CD14-positive monocyte (primary cell): ENCODE measurements around the gene GPM6B. TPM values are rescaled to one million over a fixed set of nuclear protein-coding genes. Genes with fewer than 3 reads are reported as not detected.

Source experiments
- DNase-seq, 3 donors: peaks; one replicate each; pipeline ENCODE4 v3.0.0-alpha.2; 2011 to 2022
- H2AFZ ChIP-seq: 2 replicates; pipeline ENCODE4 v1.6.0; 2012; ENCODE audit warnings: mild to moderate bottlenecking, low read depth, low read length, inconsistent platforms; ENCODE audit not compliant: insufficient read depth, poor library complexity, severe bottlenecking
- H3K27ac ChIP-seq, 2 donors: 1 replicate in 1 of 2; 2 replicates in 1 of 2; pipeline ENCODE4 v1.5.1; 2012 to 2013; ENCODE audit warnings: low read length in 2 of 2, control low read depth in 1 of 2, inconsistent platforms in 1 of 2, low read depth in 1 of 2, mild to moderate bottlenecking in 1 of 2
- H3K27me3 ChIP-seq, 2 donors: one replicate each; pipeline versions ENCODE4 v1.6.0 to v1.6.1; 2011 to 2013; ENCODE audit warnings: low read length in 2 of 2; ENCODE audit not compliant: control insufficient read depth in 2 of 2, insufficient read depth in 2 of 2
- H3K36me3 ChIP-seq, 2 donors: replicated peaks in 1 of 2; 1 replicate in 1 of 2; 2 replicates in 1 of 2; pipeline versions ENCODE4 v1.5.1 to v1.6.1; 2012 to 2013; ENCODE audit warnings: low read length in 2 of 2, control low read depth in 1 of 2, inconsistent platforms in 1 of 2, mild to moderate bottlenecking in 1 of 2; ENCODE audit not compliant: insufficient read depth in 2 of 2, control insufficient read depth in 1 of 2
- H3K4me1 ChIP-seq, 2 donors: 1 replicate in 1 of 2; 2 replicates in 1 of 2; pipeline versions ENCODE4 v1.5.1 to v1.6.1; 2012 to 2013; ENCODE audit warnings: low read length in 2 of 2, control low read depth in 1 of 2, inconsistent platforms in 1 of 2, mild to moderate bottlenecking in 1 of 2, moderate library complexity in 1 of 2; ENCODE audit not compliant: insufficient read depth in 2 of 2, control insufficient read depth in 1 of 2
- H3K4me2 ChIP-seq: replicated peaks from 2 replicates; pipeline ENCODE3; 2012; ENCODE audit warnings: low read length, moderate library complexity, mild to moderate bottlenecking; ENCODE audit not compliant: poor library complexity, severe bottlenecking; ENCODE audit errors: extremely low read depth
- H3K4me3 ChIP-seq, 3 experiments: fragments of 200-600 bp in 1 of 3; sonication (generic) in 1 of 3; replicated peaks in 1 of 3; 1 replicate in 2 of 3; 2 replicates in 1 of 3; pipeline ENCODE4 v1.5.1; 2011 to 2013; ENCODE audit warnings: low read length in 3 of 3, mild to moderate bottlenecking in 3 of 3, control low read depth in 2 of 3, low read depth in 2 of 3, inconsistent platforms in 1 of 3, moderate library complexity in 1 of 3
- H3K79me2 ChIP-seq: 2 replicates; pipeline ENCODE4 v1.6.0; 2012; ENCODE audit warnings: mild to moderate bottlenecking, control low read depth, inconsistent platforms, low read length, moderate library complexity; ENCODE audit not compliant: insufficient read depth
- H3K9ac ChIP-seq: 2 replicates; pipeline ENCODE4 v1.6.0; 2017; ENCODE audit warnings: low read length, mild to moderate bottlenecking; ENCODE audit not compliant: insufficient read depth, poor library complexity, severe bottlenecking
- H3K9me3 ChIP-seq, 2 donors: replicated peaks in 1 of 2; 1 replicate in 1 of 2; 2 replicates in 1 of 2; pipeline versions ENCODE4 v1.5.1 to v1.6.1; 2012 to 2013; ENCODE audit warnings: low read length in 2 of 2, control low read depth in 1 of 2; ENCODE audit not compliant: control insufficient read depth in 1 of 2, insufficient read depth in 1 of 2
- H4K20me1 ChIP-seq: 2 replicates; pipeline ENCODE4 v1.6.0; 2012; ENCODE audit warnings: mild to moderate bottlenecking, low read length, control low read depth, moderate library complexity; ENCODE audit not compliant: insufficient read depth
- H3K27ac Mint-ChIP-seq, 7 donors: one replicate each; pipeline ENCODE4 v1.8.0; 2020; ENCODE audit warnings: mild to moderate bottlenecking in 7 of 7, mixed read lengths in 7 of 7, moderate library complexity in 6 of 7, inconsistent platforms in 2 of 7
- H3K27me3 Mint-ChIP-seq, 3 donors: one replicate each; pipeline ENCODE4 v1.8.0; 2021 to 2022; ENCODE audit warnings: low read depth in 3 of 3, mild to moderate bottlenecking in 3 of 3, mixed read lengths in 3 of 3, moderate library complexity in 3 of 3, inconsistent platforms in 1 of 3
- H3K36me3 Mint-ChIP-seq, 2 donors: one replicate each; pipeline ENCODE4 v1.8.0; 2020; ENCODE audit warnings: mixed read lengths in 2 of 2, inconsistent platforms in 1 of 2, mild to moderate bottlenecking in 1 of 2
- H3K4me1 Mint-ChIP-seq: one replicate; pipeline ENCODE4 v1.8.0; 2020; ENCODE audit warnings: mild to moderate bottlenecking, mixed read lengths
- H3K4me3 Mint-ChIP-seq, 2 donors: one replicate each; pipeline ENCODE4 v1.8.0; 2020; ENCODE audit warnings: mild to moderate bottlenecking in 2 of 2, mixed read lengths in 2 of 2, moderate library complexity in 1 of 2
- H3K9me3 Mint-ChIP-seq, 7 donors: one replicate each; pipeline ENCODE4 v1.8.0; 2020 to 2022; ENCODE audit warnings: mixed read lengths in 7 of 7, mild to moderate bottlenecking in 6 of 7, moderate library complexity in 6 of 7, inconsistent platforms in 2 of 7
- CTCF ChIP-seq: fragments of 200-600 bp; IDR thresholded peaks from one replicate; pipeline ENCODE4 v1.8.0; 2022; ENCODE audit warnings: antibody characterized with exemption, mild to moderate bottlenecking
- WGBS: methylation state at CpG from one replicate; pipeline ENCODE4 v1.1.5; 2013; ENCODE audit warnings: missing lambda C conversion rate; ENCODE audit not compliant: insufficient coverage; 5-methylcytosine and 5-hydroxymethylcytosine counted together
- intact Hi-C, 2 donors: fragments of 100-400 bp; cut with micrococcal nuclease; formaldehyde crosslinking; loops; one replicate each; pipeline versions ENCODE4 v1.15.0 to v1.15.1; 2023
- polyA plus RNA-seq, 3 donors: library from polyadenylated mRNA; depleted of rRNA in 1 of 3; unstranded in 2 of 3; stranded (reverse) in 1 of 3; fragments of 300-500 nt in 2 of 3; fragments of >200 nt in 1 of 3; fragmentation: Illumina TruSeq in 2 of 3; gene quantifications; 1 replicate in 2 of 3; 2 replicates in 1 of 3; pipeline ENCODE4 v1.2.3, GENCODE V29; 2012 to 2021

Gene GPM6B
- polyA plus RNA-seq, 3 donors: not detected

GRCh38 chrX:13863324-13863723, 46.4 kb upstream of the GPM6B start:
- Mint-ChIP-seq H3K27me3 (peaks cover 0 to 8% (median 0%) of the 10 kb centered on the region in 3 donors), H3K9me3 (no peaks in the 10 kb centered on the region), H3K27ac (no peak overlapping the region), H3K36me3 (no peaks in the 10 kb centered on the region), H3K4me3 (no peak overlapping the region), H3K4me1 (peaks cover 6% of the 10 kb centered on the region)
- WGBS: no CpG with 5 or more reads among the region's 3 CpGs
- no peak overlapping the region for H3K4me3 ChIP-seq
- no peaks in the 10 kb centered on the region for H3K36me3 ChIP-seq
- intact Hi-C loops: no loop called here
- no peak overlapping the region for H2AFZ ChIP-seq
- TF ChIP-seq CTCF: no peak
- no peak overlapping the region for H3K9ac ChIP-seq
- H3K79me2 ChIP-seq: no peaks in the 10 kb centered on the region
- no peak overlapping the region for H3K4me2 ChIP-seq
- no peaks in the 10 kb centered on the region for H3K4me1 ChIP-seq
- no peaks in the 10 kb centered on the region for H3K27me3 ChIP-seq
- no peak for DNase-seq
- no peaks in the 10 kb centered on the region for H4K20me1 ChIP-seq
- H3K27ac ChIP-seq: no peak overlapping the region
- no peaks in the 10 kb centered on the region for H3K9me3 ChIP-seq

- no peaks in the 10 kb centered on the region for H3K36me3 Mint-ChIP-seq
- H3K27ac ChIP-seq: no peak overlapping the region
- no peaks in the 10 kb centered on the region for H3K27me3 ChIP-seq
- no peak overlapping the region for H3K4me2 ChIP-seq
- H2AFZ ChIP-seq: no peak overlapping the region
- no peaks in the 10 kb centered on the region for H3K9me3 ChIP-seq
- H3K27me3 Mint-ChIP-seq: peaks cover 0 to 3% (median 2%) of the 10 kb centered on the region in 3 donors
- no peaks in the 10 kb centered on the region for H3K9me3 Mint-ChIP-seq
- TF ChIP-seq CTCF: no peak
- H3K9ac ChIP-seq: no peak overlapping the region
- H3K4me3 ChIP-seq: no peak overlapping the region
- no CpG with 5 or more reads among the region's 1 CpG for WGBS
- H3K4me3 Mint-ChIP-seq: no peak overlapping the region
- intact Hi-C loops: no loop called here
- H3K4me1 ChIP-seq: no peaks in the 10 kb centered on the region
- H4K20me1 ChIP-seq: no peaks in the 10 kb centered on the region
- H3K79me2 ChIP-seq: no peaks in the 10 kb centered on the region
- H3K27ac Mint-ChIP-seq: no peak overlapping the region
- no peak for DNase-seq
- no peaks in the 10 kb centered on the region for H3K36me3 ChIP-seq
- H3K4me1 Mint-ChIP-seq: peaks cover 9% of the 10 kb centered on the region
These were observed 42.8 kb upstream of the GPM6B start for GRCh38 chrX:13859724-13860123.
